ENCODE data around the gene CLDN6. TPM values are rescaled to one million over a fixed set of nuclear protein-coding genes. Genes with fewer than 3 reads are reported as not detected.

The CLDN6 gene
- total and polyA plus RNA-seq, 2 of the 13 experiments (the other 11 are each of a cell fraction or from before 2014, with no cell fraction given) = 5.9 to 7.6 TPM

- TF ChIP-seq ZBTB40 (IDR thresholded peaks at IDR 0.05) = no peak
- TF ChIP-seq ZBTB40 (CRISPR knock-in tag; IDR thresholded peaks at IDR 0.05) = peak; percentile 47; the same call in 1 of the 2 replicates
- 0 out of 2 replicates have a peak, but pooled peaks have one; percentile 32 for TF ChIP-seq ZNF224 (CRISPR knock-in tag; IDR thresholded peaks at IDR 0.05)
- no peak for TF ChIP-seq XBP1 (CRISPR knock-in tag; IDR thresholded peaks at IDR 0.05)
- no peak for TF ChIP-seq CERS6 (CRISPR knock-in tag; IDR thresholded peaks at IDR 0.05)
- no peak for TF ChIP-seq CREB3 (CRISPR knock-in tag; IDR thresholded peaks at IDR 0.05)
- TF ChIP-seq ZBTB25 (CRISPR knock-in tag; IDR thresholded peaks at IDR 0.05) = peak; percentile 40; the same call in 1 of the 2 replicates
- TF ChIP-seq RNF219 (CRISPR knock-in tag; IDR thresholded peaks at IDR 0.05) = no peak; the same call in 1 of the 2 replicates
- no peak for TF ChIP-seq CHCHD3 (CRISPR knock-in tag; IDR thresholded peaks at IDR 0.05)
- no peak for TF ChIP-seq ZNF816 (CRISPR knock-in tag; IDR thresholded peaks at IDR 0.05; ENCODE audit: borderline replicate concordance)
- peak; percentile 95 for TF ChIP-seq HNF4G (IDR thresholded peaks at IDR 0.05; ENCODE audit: borderline replicate concordance, low read depth, low read length)
- TF ChIP-seq HNF4G (CRISPR knock-in tag; IDR thresholded peaks at IDR 0.05; ENCODE audit: borderline replicate concordance, low read depth) = peak; percentile 97
- TF ChIP-seq GPBP1L1 (CRISPR knock-in tag; IDR thresholded peaks at IDR 0.05) = no peak
Measured at GRCh38 chr16:3065069-3065741, 47.2 kb upstream of the CLDN6 start, which contains the start of gene IL32 (continued).
